GM04503 (cell line): ENCODE results near the gene MRPL54.

Experiments used
- DNase-seq: peaks from one replicate; pipeline ENCODE4 v3.0.0-alpha.2; 2012; ENCODE audit warnings: low read depth

The MRPL54 gene

DNA sequence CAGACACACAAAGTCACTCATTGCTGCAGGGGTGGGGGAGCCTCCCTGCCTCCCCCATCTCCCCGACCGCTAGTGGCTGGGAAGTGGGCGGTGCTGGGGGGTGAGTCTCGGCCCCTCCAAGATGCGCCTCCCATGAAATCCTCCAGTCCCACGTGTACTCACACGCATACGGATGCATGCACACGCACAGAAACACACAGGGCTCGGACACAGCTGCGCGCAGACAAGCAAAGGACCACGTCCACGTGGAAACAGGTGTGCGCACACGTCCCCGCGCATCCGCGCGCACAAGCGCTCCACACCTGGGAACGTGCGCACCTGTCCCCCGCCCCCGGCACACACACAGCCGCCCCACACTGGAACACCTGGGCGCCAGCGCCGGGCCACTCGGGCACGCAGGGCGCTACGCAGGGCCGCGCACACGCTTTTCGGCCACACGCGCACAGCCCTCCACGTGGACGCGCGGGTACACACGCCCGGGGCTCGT, 23.0 kb downstream of the MRPL54 start:
- no peak for DNase-seq

DNA sequence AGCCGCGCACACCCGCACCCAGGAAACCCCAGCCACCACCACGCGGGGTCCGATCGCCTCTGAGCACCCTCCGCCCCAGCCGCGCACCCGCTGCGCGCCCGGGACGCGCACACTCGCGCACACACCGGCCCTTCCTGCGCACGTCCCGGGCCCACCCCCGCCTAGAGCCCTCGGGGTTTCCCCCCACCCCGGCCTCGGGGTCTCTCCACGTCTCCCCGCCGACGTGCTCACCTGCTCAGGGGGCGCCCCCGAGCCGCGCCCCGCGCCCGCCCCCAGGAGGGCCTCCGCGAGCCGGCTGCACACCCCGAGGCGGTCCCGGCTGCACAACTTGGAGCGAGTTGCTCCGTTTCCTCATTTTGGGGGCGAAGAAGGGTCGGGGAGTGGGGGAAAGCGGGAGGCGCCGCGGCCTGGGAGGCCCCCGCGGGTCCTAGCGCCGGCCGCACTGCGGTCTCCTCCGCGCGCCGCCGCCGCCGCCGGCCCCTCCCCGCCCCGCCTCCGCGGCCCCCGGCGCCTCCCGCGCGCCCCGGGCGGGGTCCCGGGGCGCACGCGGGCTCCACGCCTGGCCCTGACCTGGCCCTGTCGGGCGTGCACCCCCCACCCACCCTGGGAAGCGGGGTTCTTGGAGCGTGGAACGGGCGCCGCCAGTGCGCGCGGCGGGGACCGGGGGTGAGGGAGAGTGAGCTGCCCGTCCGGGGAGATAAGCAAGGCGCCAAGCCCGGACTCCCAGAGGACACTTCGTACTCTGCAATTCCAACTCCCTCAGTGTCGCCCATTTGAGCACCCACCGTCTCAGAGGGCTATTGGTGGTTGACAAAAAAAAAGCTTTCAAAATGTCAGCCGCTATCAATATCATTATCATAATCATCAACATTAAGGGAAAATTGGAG, 23.7 kb downstream of the MRPL54 start, which contains the start of gene MATK:
MATK (minus strand) TSS at position 444 of the 887 bp plus-strand sequence. CDS start 1,246 bp downstream, outside the sequence.
- no peak for DNase-seq

DNA sequence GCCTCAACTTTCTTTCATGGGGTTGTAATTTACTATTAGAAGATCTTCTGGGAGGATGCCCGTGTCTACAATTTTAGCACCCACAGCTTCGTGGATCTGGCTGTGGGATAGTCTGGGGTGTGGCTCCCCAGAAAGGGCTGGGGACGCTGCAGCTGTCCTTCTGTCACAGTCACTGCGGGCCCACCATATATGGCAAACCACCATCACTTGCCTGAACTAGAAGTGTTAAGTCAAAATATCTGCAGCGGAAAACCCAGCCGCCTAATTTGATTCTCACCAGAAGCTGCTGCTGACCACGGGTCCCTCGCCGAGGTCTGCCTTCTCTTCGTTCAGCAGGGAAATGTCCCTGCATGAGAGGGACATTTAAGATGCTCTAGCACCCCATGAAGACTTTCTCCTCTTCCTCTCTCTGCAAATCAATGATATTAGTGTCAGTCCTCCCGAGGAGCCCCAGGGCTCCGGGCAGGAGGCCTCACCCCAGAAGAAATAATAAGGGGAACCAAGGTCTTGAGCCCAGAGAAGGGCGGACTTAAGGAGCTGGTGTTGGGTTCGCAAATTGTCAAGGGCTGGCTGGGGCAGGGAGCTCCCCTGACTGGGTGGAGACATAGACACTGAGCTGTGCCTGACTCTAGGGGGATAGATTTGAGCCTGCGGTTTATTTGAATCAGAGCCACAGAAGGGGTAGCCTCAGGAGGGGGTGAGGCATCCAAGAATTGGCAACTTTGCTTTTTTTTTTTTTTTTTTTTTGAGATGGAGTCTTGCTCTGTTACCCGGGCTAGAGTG, 26.7 kb downstream of the MRPL54 start:
- no peak for DNase-seq

DNA sequence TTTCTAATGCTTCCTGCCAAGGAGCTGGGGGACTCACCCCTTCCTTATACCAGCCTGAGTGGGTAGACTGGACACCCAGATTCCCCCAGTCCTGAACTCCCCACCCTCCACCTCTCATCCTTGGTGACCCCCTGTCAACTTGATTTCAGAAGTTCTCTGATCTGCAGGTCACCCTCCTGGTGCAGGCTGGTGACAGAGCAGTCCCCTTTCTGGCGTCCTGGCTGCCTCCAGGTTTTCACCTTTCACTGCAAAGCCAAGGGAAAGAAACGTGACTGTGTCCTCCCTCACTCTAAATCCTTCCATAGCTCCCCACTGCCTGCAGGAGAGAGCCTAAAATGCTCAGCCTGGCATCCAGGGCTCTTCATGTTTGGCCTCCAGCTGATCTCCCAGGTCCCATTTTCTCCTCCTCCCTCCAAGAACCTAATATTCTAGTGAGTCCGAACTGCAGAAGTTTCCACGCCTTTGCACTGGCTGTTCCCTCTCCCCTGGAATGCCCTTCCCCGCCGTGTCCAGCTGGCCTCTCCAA, 27.8 kb downstream of the MRPL54 start:
- no peak for DNase-seq

DNA sequence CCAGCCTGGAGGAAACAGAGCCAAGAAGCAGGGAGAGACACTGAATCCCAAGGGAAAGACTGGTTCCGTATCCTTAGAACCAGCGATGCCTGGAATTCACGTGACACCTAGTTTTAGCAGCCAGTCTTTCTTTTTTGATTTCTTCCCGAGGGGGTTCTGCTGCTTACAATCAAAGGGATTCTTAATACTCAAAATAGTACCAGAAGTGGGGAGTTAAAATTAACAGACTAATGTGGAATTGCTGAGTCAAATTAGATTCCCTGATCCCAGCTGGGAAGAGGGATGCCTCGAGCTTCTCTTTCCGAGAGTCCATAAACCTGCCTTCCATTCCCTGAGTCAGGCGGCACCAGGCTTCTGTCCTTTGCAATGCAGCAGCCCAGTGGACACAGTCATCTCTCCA, 28.5 kb downstream of the MRPL54 start:
- DNase-seq: no peak

DNA sequence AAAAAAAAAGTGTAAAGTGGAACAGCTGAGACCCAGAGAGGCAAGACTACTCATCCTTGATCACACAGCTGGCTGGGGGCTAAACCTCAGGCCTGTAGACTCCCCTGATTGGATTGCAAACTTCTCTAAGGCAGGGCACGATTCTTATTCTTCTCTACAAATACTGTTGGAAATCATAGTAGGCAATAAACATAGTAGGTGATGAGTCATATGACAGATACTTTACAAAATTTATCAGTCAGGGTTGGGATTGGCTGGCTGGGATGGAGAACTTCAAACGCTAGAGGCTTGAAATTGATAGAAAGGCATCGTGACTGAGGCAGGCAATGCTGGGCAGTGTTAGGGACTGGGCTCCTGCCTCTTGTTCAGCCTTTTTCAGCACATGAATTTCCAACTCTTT, 29.6 kb downstream of the MRPL54 start:
- DNase-seq: no peak

DNA sequence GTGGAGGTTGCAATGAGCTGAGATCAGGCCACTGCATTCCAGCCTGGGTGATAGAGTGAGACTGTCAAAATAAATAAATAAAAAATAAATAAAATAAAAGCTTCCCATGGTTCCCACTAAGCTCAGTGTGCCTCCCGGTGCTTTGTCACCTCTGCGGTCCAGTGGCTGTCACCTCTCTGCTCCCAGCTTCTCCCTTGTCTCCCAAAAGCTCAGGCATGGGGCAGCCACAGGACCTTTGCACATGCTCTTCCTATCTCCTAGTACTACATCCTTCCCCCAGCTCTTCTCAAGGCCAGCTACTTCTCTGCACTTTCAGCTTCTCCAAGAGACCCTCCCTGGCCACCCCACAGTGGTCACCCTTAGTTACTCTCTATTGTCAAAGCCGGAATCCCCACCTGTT, 31.3 kb downstream of the MRPL54 start:
- no peak for DNase-seq

DNA sequence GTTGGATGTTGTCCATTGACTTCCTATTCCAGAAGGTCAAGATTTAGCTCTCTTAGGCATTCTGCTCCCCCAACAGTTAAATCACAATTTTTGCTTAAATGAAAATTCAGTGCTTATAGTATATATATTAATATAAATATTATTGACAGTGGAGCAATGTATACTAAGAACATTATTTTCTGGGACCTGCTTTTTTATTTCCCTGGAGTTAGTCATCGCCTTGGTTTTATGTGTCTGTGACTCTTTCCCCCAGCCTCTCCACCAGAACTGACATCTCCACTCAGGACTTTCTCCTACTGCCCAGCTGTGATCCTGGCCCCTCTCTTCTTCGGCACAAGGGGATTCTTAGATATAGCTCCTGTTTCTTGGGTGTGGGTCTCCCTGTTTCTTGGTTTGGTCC, 33.9 kb downstream of the MRPL54 start:
- no peak for DNase-seq

DNA sequence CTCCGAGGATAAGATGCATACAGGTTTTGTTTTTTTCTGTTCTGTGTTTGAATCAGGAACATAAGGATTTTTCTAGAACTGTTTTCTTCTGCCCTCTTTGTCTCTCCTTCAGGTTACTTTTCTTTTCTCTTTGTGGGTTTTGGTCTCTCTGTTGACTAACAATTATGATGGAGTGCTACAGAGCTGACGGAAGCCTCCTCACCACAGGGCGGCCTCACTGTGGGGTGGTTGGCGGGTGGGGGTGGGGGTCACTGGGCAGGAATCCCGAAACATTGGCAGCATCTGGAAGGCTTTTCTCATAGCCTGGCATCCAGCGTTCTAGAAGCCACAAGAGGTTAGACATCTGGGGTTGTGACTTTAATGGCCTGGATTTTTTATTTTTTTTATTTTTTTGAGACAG, 35.7 kb downstream of the MRPL54 start:
- DNase-seq: no peak

DNA sequence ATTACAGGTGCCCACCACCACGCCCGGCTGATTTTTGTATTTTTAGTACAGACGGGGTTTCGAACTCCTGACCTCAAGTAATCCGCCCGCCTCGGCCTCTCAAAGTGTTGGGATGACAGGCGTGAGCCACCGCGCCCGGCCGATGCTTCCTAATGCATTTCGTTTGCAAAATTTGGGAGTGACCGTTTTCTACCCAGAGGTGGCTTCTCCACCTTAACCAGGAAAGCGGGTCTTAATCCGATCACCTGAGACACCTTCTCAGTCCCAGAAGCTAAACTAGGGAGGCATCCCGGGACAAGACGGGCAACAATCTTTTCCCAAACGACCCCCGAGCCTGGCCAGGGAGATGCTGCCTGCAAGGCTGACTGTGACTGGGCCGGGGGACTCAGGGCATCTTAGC, 38.5 kb downstream of the MRPL54 start:
- DNase-seq: no peak

DNA sequence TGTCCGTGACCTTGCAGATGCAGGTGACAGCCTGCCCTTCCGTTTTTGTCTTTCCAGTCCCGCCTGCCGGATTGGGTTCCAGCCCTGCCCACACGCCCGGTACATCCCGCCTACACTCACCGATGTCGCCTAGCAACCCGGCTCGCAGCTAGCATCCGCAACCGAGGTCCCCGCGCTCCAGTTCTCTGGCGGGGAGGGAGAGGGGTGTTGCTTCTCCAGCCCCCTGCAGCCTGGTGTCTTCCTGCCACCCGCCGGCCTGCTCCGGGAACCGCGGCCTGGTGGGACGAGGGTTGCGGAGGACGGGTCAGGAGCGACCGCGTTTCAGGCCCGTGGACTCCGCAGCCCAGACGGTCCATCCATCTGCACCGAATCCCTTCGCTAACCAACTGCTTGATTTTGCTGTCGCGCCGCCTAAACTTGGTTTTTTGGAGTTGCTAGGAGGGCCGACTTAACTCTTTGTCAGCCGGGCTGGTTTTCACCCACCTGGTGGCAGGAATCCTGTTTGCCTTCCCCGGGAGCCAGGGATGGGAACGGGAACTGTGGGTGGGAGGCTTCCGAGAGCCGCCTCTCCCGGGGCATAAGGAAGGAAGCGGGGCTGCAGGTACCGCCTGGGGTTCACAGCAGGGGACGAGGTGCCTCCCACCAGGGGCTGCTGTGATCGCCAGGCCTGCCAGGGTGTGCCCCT, 39.1 kb downstream of the MRPL54 start:
- no peak for DNase-seq

DNA sequence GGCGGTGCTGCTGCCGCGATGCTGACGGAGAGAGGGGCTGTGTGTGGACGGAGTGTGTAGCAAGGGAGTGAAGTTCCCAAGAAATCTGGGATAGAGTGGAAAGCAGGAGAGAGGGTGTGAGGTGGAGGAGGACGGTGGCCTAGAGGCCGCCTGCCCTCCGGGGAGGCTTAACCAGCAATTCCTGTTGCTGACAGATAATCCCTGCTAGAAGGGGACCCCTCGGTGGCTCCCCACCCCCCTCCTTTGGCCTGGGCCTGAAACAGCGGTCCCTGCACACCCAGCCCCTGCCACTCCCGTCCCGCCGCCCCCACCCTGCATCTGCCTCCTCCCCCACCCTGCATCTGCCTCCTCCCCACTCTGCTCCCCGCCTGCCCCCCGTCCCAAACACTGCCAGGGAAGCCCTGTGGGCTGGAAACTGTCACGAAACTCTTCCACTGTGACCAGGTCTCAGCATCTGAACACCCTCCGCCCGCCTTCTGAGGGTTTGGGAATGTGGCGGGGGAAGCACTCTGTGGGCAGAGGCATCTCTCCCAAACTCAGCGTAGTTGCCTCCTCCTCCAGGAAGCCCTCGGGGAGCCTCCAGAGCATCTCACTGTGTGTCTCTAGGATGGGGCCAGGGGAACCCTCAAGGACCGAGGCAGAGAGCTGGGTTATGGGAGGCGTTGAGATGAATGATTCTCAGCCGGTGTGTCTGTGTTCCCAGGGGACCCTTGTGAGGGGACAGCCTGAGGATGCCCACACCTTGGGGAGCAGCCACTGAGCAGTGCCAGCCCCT, 40.8 kb downstream of the MRPL54 start:
- DNase-seq: no peak

DNA sequence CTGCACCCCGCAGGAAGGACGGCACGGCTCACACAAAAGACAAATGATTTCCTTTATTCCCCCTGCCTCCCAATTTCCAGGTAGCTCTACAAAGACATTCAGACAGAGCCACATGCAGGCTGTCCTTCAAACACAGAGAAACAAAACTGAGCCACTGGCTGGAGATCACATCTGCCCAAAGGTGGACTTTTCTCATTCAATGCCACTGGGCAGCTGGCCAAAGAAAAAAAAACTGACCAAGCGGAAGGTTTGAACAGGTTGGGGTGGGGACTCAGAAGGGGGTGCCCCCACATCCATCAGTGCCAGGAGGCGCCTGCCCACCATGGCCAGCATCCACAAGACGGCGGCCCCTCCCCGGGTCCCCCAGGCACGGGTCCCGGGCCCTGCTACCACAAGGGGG, 41.5 kb downstream of the MRPL54 start:
- no peak for DNase-seq

DNA sequence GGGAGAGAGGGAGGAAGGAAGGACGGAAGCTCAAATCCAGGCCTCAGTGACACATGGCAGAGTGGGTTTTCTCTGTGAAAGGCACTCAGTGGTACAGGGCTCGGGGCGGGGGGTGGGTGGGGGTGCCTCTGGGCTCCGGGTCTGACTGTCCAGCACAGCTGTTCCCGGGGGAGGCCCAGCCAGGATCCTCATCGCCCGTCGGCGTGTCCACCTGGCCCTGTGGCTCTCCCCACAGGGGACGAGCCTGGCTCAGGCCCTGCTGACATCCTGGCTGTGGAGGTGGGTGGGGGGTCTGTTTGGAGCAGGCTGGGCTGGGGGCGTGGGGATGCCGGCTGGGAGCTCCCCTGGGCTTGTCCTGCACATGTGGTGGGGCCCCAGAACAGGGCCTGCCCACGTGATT, 41.9 kb downstream of the MRPL54 start:
- no peak for DNase-seq

DNA sequence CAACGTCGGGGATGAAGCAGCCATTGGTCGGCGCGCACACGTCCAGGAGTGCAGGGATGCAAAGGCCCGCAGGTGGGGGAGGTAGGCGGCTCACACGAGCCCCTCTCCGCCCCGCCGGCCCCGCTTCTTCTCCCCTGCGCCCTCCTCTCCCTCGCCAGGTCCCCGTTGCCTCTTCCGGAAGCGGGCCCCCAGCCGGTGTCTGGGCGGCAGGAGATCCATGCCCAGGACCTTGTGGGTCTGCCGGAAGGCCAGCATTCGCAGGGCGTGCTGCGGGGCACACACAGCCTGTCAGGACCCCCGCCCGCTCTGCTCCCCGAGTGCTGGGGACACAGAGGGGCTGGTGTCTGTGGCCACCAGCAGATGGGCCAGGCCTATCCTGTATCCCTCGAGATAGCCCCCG, 43.4 kb downstream of the MRPL54 start:
- DNase-seq: no peak

DNA sequence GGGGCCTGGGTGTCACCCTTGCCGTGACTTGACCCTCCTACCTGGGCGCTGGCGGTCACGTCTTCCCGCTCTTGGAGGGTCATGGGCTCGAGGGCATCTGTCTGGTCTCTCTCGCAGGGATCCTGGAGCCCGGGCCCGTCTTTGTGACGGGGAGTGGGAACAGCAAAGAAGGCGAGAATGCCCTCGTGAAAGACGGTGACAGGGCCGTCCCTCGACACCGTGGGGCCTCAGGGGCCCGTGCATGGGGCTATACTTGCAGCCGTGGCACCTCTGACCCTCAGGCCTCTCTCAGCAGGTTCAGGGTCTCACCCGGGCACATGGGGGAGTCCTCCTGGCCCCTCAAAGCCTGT, 44.6 kb downstream of the MRPL54 start:
- no peak for DNase-seq

DNA sequence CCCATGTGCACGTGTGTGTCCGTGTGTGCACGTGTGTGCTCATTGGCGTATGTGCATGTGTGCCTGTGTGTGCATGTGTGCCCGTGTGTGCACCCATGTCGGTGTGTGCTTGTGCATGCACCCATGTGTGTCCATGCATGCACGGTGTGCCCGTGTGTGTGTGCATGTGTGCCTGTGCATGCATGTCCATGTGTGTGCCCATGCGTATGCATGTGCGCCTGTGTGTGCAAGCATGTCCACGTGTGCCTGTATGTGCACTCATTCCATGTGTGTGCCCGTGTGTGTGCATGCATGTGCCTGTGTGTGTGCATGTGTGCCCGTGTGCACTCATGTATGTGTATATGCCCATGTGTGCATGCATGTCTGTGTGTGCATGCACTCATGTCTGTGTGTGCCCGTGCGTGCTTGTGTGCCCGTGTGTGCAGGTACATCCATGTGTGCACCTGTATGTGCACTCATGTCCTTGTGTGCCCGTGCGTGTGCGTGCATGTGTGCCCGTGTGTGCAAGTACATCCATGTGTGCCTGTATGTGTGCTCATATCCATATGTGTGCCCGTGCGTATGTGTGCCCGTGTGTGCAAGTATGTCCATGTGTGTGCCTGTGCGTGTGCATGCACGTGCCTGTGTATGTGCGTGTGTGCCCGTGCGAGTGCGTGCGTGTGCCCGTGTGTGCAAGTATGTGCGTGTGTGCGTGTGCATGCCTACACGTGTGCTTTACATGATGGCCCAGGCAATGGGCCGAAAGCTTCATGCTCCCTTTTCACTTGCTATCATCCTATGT, 45.3 kb downstream of the MRPL54 start:
- DNase-seq: no peak

DNA sequence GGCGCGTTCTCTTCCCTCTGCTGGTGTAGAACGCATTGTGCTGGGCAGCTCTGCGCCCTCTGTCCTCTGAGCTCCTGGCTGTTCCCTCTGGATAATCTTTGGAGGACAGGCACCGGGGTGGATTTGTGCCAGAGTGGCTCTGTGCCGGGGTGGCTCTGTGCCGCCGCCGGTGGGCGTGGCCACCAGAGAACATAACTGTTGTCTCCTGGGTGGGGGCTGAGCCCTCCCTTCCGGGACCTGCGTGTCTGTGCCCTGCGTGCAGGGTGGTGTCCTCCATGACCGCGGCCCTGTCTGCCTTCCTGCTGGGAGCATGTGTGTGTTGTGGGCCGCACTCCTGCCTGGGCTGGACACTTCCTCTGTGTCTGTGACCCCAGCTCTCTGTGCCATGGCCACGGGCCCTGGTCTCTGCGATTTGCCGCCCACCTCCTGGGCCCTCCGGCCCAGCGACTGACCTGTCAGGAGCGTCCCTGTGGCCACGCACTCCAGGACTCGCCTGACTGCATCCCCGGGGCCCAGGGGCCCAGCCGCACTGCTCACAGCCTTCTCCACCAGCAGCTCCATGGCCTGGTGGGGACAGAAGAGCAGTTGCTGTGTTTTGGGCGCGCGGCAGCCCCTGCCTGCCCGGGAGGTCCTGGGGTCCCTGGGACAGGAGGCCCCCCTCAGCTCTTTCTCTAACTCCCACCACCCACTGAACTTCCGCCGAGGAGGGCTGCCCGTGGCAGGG, 46.1 kb downstream of the MRPL54 start:
- DNase-seq: no peak

DNA sequence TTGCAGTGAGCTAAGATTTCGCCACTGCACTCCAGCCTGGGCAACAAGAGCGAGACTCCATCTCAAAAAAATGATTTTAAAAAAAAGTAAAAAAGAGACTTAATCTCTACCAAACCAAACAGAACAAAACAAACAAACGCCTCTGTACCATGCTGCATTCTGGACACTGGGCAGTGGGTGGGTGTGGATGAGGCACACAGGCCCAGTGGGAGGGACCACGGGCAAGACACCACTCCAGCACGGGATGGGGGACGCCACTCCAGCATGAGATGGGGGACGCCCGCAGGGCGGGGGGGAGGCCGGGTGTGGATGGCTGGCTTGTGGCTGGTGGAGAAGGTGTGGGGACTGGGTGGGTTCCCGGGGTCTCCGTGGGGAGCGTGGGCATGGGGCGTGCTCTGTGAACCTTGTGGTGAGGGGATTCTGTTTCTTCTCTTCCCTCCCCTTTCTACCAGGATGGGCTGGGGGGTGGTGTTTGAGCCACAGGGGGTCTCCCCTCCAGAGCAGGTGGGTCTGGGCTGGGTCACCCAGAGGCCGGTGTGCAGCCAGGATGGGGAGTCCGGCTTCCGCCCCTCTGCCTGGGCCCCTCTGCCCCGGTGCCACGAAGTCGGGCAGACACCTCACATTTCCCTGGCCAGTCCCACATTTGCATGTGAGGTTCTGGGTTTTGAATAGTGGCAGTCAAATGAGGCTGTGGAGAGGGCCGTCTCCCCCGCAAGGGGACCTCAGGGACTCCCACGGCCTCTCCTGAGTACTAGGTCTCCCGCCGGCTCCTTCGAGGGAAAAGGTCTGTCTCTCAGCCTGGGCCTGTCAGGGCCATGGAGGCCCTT, 47.6 kb downstream of the MRPL54 start:
- no peak for DNase-seq
